ENCODE measurements around the gene PACSIN1. TPM values are rescaled to one million over a fixed set of nuclear protein-coding genes. Genes with fewer than 3 reads are reported as not detected.

PACSIN1 gene
- total RNA-seq, 2 donors from 2014 or later: 0.34 TPM; not detected in 1

GRCh38 chr6:34553146-34553545 lies 87.3 kb downstream of the PACSIN1 start:
- intact Hi-C loops (cut with DNase I, micrococcal nuclease): no loop called here
- ATAC-seq (no peak), DNase-seq (no peak)

- ATAC-seq (peak; percentile 6), DNase-seq (no peak)
- intact Hi-C loops (cut with DNase I, micrococcal nuclease): no loop called here
These were observed 87.9 kb downstream of the PACSIN1 start for GRCh38 chr6:34553750-34554149.

- ATAC-seq (peak; percentile 39), DNase-seq (no peak)
- intact Hi-C loops (cut with DNase I, micrococcal nuclease): no loop called here
These were observed 88.6 kb downstream of the PACSIN1 start for GRCh38 chr6:34554291-34555006.

- DNase-seq (no peak), ATAC-seq (no peak)
- intact Hi-C loops (cut with DNase I, micrococcal nuclease): no loop called here
These were observed 89.1 kb downstream of the PACSIN1 start for GRCh38 chr6:34555007-34555322.

GRCh38 chr6:34555328-34555727 lies 89.5 kb downstream of the PACSIN1 start:
- ATAC-seq (no peak), DNase-seq (no peak)
- intact Hi-C loops (cut with DNase I, micrococcal nuclease): no loop called here

- intact Hi-C loops (cut with DNase I, micrococcal nuclease): no loop called here
- ATAC-seq (peak; percentile 77), DNase-seq (peak in 1 of 2 donors; percentile 54)
These were observed 90.2 kb downstream of the PACSIN1 start, which contains the start of gene SPDEF for GRCh38 chr6:34556031-34556471. Gene SPDEF (minus strand): TSS chr6:34556329. CDS start chr6:34544455, 11,874 bp downstream.

- intact Hi-C loops (cut with DNase I, micrococcal nuclease): no loop called here
- DNase-seq (no peak), ATAC-seq (no peak)
These were observed 90.6 kb downstream of the PACSIN1 start for GRCh38 chr6:34556493-34556892.

- ATAC-seq (no peak), DNase-seq (no peak)
- intact Hi-C loops (cut with DNase I, micrococcal nuclease): no loop called here
These were observed 91.4 kb downstream of the PACSIN1 start for GRCh38 chr6:34557228-34557627.

GRCh38 chr6:34558172-34558714 lies 92.4 kb downstream of the PACSIN1 start:
- intact Hi-C loops (cut with DNase I, micrococcal nuclease): no loop called here
- ATAC-seq (no peak), DNase-seq (no peak)

GRCh38 chr6:34559651-34560365 lies 93.9 kb downstream of the PACSIN1 start:
- intact Hi-C loops (cut with DNase I, micrococcal nuclease): no loop called here
- DNase-seq: no peak
- no peak for ATAC-seq

- DNase-seq (no peak), ATAC-seq (no peak)
- intact Hi-C loops (cut with DNase I, micrococcal nuclease): no loop called here
These were observed 94.7 kb downstream of the PACSIN1 start for GRCh38 chr6:34560366-34561226.

- DNase-seq: no peak
- intact Hi-C loops (cut with DNase I, micrococcal nuclease): no loop called here
These were observed 95.3 kb downstream of the PACSIN1 start for GRCh38 chr6:34561227-34561530.

GRCh38 chr6:34562350-34562749 lies 96.5 kb downstream of the PACSIN1 start:
- no peak for DNase-seq
- intact Hi-C loops (cut with DNase I, micrococcal nuclease): no loop called here
- ATAC-seq: no peak

More at GRCh38 chr6:34561227-34561530, 95.3 kb downstream of the PACSIN1 start:
- no peak for ATAC-seq

- DNase-seq (no peak), ATAC-seq (no peak)
- intact Hi-C loops (cut with DNase I, micrococcal nuclease): no loop called here
These were observed 97.1 kb downstream of the PACSIN1 start for GRCh38 chr6:34562861-34563512.

- ATAC-seq: no peak
- DNase-seq: no peak
- intact Hi-C loops (cut with DNase I, micrococcal nuclease): no loop called here
These were observed 97.6 kb downstream of the PACSIN1 start for GRCh38 chr6:34563513-34563870.

GRCh38 chr6:34564181-34564580 lies 98.3 kb downstream of the PACSIN1 start:
- ATAC-seq: no peak
- no peak for DNase-seq
- intact Hi-C loops (cut with DNase I, micrococcal nuclease): no loop called here

- intact Hi-C loops (cut with DNase I, micrococcal nuclease): no loop called here
- ATAC-seq (no peak), DNase-seq (no peak)
These were observed 99.9 kb downstream of the PACSIN1 start for GRCh38 chr6:34565722-34566137.

GRCh38 chr6:34566830-34567546 lies 101.1 kb downstream of the PACSIN1 start:
- no peak for DNase-seq
- no peak for ATAC-seq

More at GRCh38 chr6:34566830-34567546, 101.1 kb downstream of the PACSIN1 start:
- intact Hi-C loops (cut with DNase I, micrococcal nuclease): no loop called here
